ENCODE measurements around the gene THOP1. TPM values are rescaled to one million over a fixed set of nuclear protein-coding genes. Genes with fewer than 3 reads are reported as not detected.

Gene THOP1
- total RNA-seq = 43.4 and 45.2 TPM in 2 replicates
- long read RNA-seq, full-length matches to known transcripts = 3 of 4 reads
- long read RNA-seq, partial matches to known transcripts = 0 of 4 reads
- long read RNA-seq, other reads (novel, unspliced or antisense) = 1 of 4 reads

- Mint-ChIP-seq H3K9me3 (ENCODE audit: unreplicated experiment) (no peaks in the 10 kb centered on the region), H3K4me3 (ENCODE audit: unreplicated experiment) (peak within 1 kb of the TSS; percentile 93), H3K4me1 (ENCODE audit: unreplicated experiment) (peaks cover 35% of the 10 kb centered on the region), H3K27ac (ENCODE audit: unreplicated experiment) (peak within 1 kb of the TSS; percentile 98), H3K27me3 (ENCODE audit: unreplicated experiment) (no peaks in the 10 kb centered on the region), H3K36me3 (ENCODE audit: unreplicated experiment) (no peaks in the 10 kb centered on the region)
- no peak for TF ChIP-seq CTCF (IDR thresholded peaks at IDR 0.05)
- DNase-seq (ENCODE audit: extremely low spot score, unreplicated experiment) = peak; percentile 99
Measured at GRCh38 chr19:2785244-2785997, at the start of gene THOP1. TSS of gene THOP1 (plus strand) at chr19:2785503. CDS start at chr19:2785663, 160 bp downstream.

GRCh38 chr19:2736550-2737190 lies 48.6 kb upstream of the THOP1 start:
- H3K4me3 Mint-ChIP-seq (ENCODE audit: unreplicated experiment) = peak overlapping the region; percentile 14
- H3K27me3 Mint-ChIP-seq (ENCODE audit: unreplicated experiment) = no peaks in the 10 kb centered on the region
- no peaks in the 10 kb centered on the region for H3K9me3 Mint-ChIP-seq (ENCODE audit: unreplicated experiment)
- H3K4me1 Mint-ChIP-seq (ENCODE audit: unreplicated experiment) = peaks cover 8% of the 10 kb centered on the region
- TF ChIP-seq CTCF (IDR thresholded peaks at IDR 0.05) = no peak
- H3K27ac Mint-ChIP-seq (ENCODE audit: unreplicated experiment) = no peak overlapping the region
- peaks cover 15% of the 10 kb centered on the region for H3K36me3 Mint-ChIP-seq (ENCODE audit: unreplicated experiment)
- no peak for DNase-seq (ENCODE audit: extremely low spot score, unreplicated experiment)

GRCh38 chr19:2739602-2740313 lies 45.5 kb upstream of the THOP1 start, which contains the start of gene SLC39A3:
TSS of gene SLC39A3 (minus strand) at chr19:2740017. CDS start at chr19:2737257, 2,760 bp downstream.
- Mint-ChIP-seq H3K27me3 (ENCODE audit: unreplicated experiment) (peaks cover 10% of the 10 kb centered on the region), H3K27ac (ENCODE audit: unreplicated experiment) (peak within 1 kb of the TSS; percentile 41), H3K36me3 (ENCODE audit: unreplicated experiment) (peaks cover 13% of the 10 kb centered on the region), H3K4me3 (ENCODE audit: unreplicated experiment) (peak within 1 kb of the TSS; percentile 79), H3K4me1 (ENCODE audit: unreplicated experiment) (peaks cover 8% of the 10 kb centered on the region), H3K9me3 (ENCODE audit: unreplicated experiment) (no peaks in the 10 kb centered on the region)
- peak; percentile 17 for TF ChIP-seq CTCF (IDR thresholded peaks at IDR 0.05)
- peak; percentile 100 for DNase-seq (ENCODE audit: extremely low spot score, unreplicated experiment)

- Mint-ChIP-seq H3K27me3 (ENCODE audit: unreplicated experiment) (peaks cover 10% of the 10 kb centered on the region), H3K27ac (ENCODE audit: unreplicated experiment) (no peak overlapping the region), H3K9me3 (ENCODE audit: unreplicated experiment) (no peaks in the 10 kb centered on the region), H3K36me3 (ENCODE audit: unreplicated experiment) (peaks cover 11% of the 10 kb centered on the region), H3K4me3 (ENCODE audit: unreplicated experiment) (peak overlapping the region; percentile 79), H3K4me1 (ENCODE audit: unreplicated experiment) (peaks cover 8% of the 10 kb centered on the region)
- no peak for TF ChIP-seq CTCF (IDR thresholded peaks at IDR 0.05)
- DNase-seq (ENCODE audit: extremely low spot score, unreplicated experiment) = no peak
Measured at GRCh38 chr19:2740314-2740656, 45.0 kb upstream of the THOP1 start.
